GM19238 (cell line): ENCODE data around the gene PLCB1.

Source experiments
- DNase-seq: peaks from one replicate; pipeline ENCODE4 v3.0.0; 2011; ENCODE audit warnings: low spot score; ENCODE audit not compliant: insufficient read length

PLCB1 gene

GRCh38 chr20:8129211-8129976 is 2.7 kb upstream of the PLCB1 start:
- no peak for DNase-seq

GRCh38 chr20:8130840-8131526 is 1.1 kb upstream of the PLCB1 start:
- DNase-seq = no peak

GRCh38 chr20:8132484-8133309 is 631 bp downstream of the PLCB1 start:
- DNase-seq = no peak

GRCh38 chr20:8133310-8133768 is 1.3 kb downstream of the PLCB1 start:
- DNase-seq = no peak

- no peak for DNase-seq
Observed at GRCh38 chr20:8133851-8134451, 1.9 kb downstream of the PLCB1 start.

GRCh38 chr20:8139899-8140298 is 7.8 kb downstream of the PLCB1 start:
- no peak for DNase-seq

- DNase-seq = no peak
Observed at GRCh38 chr20:8143474-8143873, 11.4 kb downstream of the PLCB1 start.

- no peak for DNase-seq
Observed at GRCh38 chr20:8144282-8145245, 12.5 kb downstream of the PLCB1 start.

- DNase-seq = no peak
Observed at GRCh38 chr20:8145246-8146168, 13.4 kb downstream of the PLCB1 start.

GRCh38 chr20:8147476-8147875 is 15.4 kb downstream of the PLCB1 start:
- no peak for DNase-seq

GRCh38 chr20:8148501-8148900 is 16.4 kb downstream of the PLCB1 start:
- DNase-seq = no peak

- DNase-seq = no peak
Observed at GRCh38 chr20:8150591-8150990, 18.5 kb downstream of the PLCB1 start.

GRCh38 chr20:8151372-8151771 is 19.3 kb downstream of the PLCB1 start:
- no peak for DNase-seq

GRCh38 chr20:8152183-8152582 is 20.1 kb downstream of the PLCB1 start:
- no peak for DNase-seq

- no peak for DNase-seq
Observed at GRCh38 chr20:8152847-8153246, 20.8 kb downstream of the PLCB1 start.

- no peak for DNase-seq
Observed at GRCh38 chr20:8153281-8153908, 21.3 kb downstream of the PLCB1 start.

- DNase-seq = no peak
Observed at GRCh38 chr20:8154638-8155037, 22.6 kb downstream of the PLCB1 start.

GRCh38 chr20:8155229-8155628 is 23.2 kb downstream of the PLCB1 start:
- DNase-seq = no peak

- DNase-seq = no peak
Observed at GRCh38 chr20:8155812-8156211, 23.7 kb downstream of the PLCB1 start.
